Trophoblast cell (in vitro differentiated cells and primary cell): Measurements from ENCODE around the gene PLCE1.
"Not testable (repeated sequence)": the region's sequence is repeated elsewhere in the genome, so short reads cannot be mapped to it uniquely, and the experiment has no call there.

ENCODE experiments used
- DNase-seq, 2 donors: peaks; one replicate each; pipeline ENCODE4 v3.0.0-alpha.2; 2016
- H2AFZ ChIP-seq: 2 replicates; pipeline ENCODE4 v1.6.1; 2013; ENCODE audit warnings: low read length, moderate library complexity, mild to moderate bottlenecking; ENCODE audit not compliant: insufficient read depth, poor library complexity
- H2AK5ac ChIP-seq: 2 replicates; pipeline ENCODE4 v1.6.1; 2013; ENCODE audit warnings: mild to moderate bottlenecking, low read length
- H2BK120ac ChIP-seq: 2 replicates; pipeline ENCODE4 v1.6.1; 2013; ENCODE audit warnings: low read length, mild to moderate bottlenecking, moderate library complexity; ENCODE audit not compliant: insufficient read depth, poor library complexity
- H2BK12ac ChIP-seq: 2 replicates; pipeline ENCODE4 v1.6.1; 2013; ENCODE audit warnings: mild to moderate bottlenecking, low read length, moderate library complexity
- H2BK5ac ChIP-seq: 2 replicates; pipeline ENCODE4 v1.6.1; 2013; ENCODE audit warnings: low read length, low read depth, moderate library complexity, mild to moderate bottlenecking; ENCODE audit not compliant: poor library complexity
- H3K14ac ChIP-seq: 2 replicates; pipeline ENCODE4 v1.6.1; 2013; ENCODE audit warnings: mild to moderate bottlenecking, low read length
- H3K18ac ChIP-seq: 2 replicates; pipeline ENCODE4 v1.6.1; 2013; ENCODE audit warnings: mild to moderate bottlenecking, low read length
- H3K23ac ChIP-seq: 2 replicates; pipeline ENCODE4 v1.6.1; 2013; ENCODE audit warnings: low read length
- H3K27ac ChIP-seq: 2 replicates; pipeline ENCODE4 v1.5.1; 2013; ENCODE audit warnings: low read depth, mild to moderate bottlenecking, inconsistent platforms, low read length, moderate library complexity
- H3K27me3 ChIP-seq: 2 replicates; pipeline ENCODE4 v1.6.1; 2013; ENCODE audit warnings: inconsistent platforms, mild to moderate bottlenecking, low read length, moderate library complexity; ENCODE audit not compliant: insufficient read depth
- H3K36me3 ChIP-seq, 2 experiments: 1 replicate in 1 of 2; 2 replicates in 1 of 2; pipeline ENCODE4 v1.6.1; 2013; ENCODE audit warnings: low read length in 2 of 2, mild to moderate bottlenecking in 2 of 2, moderate library complexity in 1 of 2; ENCODE audit not compliant: insufficient read depth in 2 of 2, control insufficient read depth in 1 of 2
- H3K4ac ChIP-seq: 2 replicates; pipeline ENCODE4 v1.6.1; 2013; ENCODE audit warnings: low read depth, mild to moderate bottlenecking, low read length, moderate library complexity
- H3K4me1 ChIP-seq, 2 experiments: 1 replicate in 1 of 2; 2 replicates in 1 of 2; pipeline ENCODE4 v1.6.1; 2013; ENCODE audit warnings: low read length in 2 of 2, mild to moderate bottlenecking in 2 of 2, moderate library complexity in 1 of 2; ENCODE audit not compliant: insufficient read depth in 2 of 2, control insufficient read depth in 1 of 2
- H3K4me2 ChIP-seq: 2 replicates; pipeline ENCODE4 v1.6.1; 2013; ENCODE audit warnings: inconsistent platforms, mild to moderate bottlenecking, low read length, moderate library complexity
- H3K4me3 ChIP-seq: 2 replicates; pipeline ENCODE4 v1.5.1; 2013; ENCODE audit warnings: mild to moderate bottlenecking, low read depth, low read length, inconsistent platforms
- H3K79me1 ChIP-seq: one replicate; pipeline ENCODE4 v1.6.1; 2013; ENCODE audit warnings: low read length
- H3K79me2 ChIP-seq: 2 replicates; pipeline ENCODE4 v1.6.1; 2013; ENCODE audit warnings: low read length, mild to moderate bottlenecking; ENCODE audit not compliant: control insufficient read depth, insufficient read depth, poor library complexity
- H3K9ac ChIP-seq: 2 replicates; pipeline ENCODE4 v1.6.1; 2013; ENCODE audit warnings: mild to moderate bottlenecking, low read length
- H3K9me3 ChIP-seq: 2 replicates; pipeline ENCODE4 v1.6.1; 2013; ENCODE audit warnings: low read depth, mild to moderate bottlenecking, control low read depth, inconsistent platforms, low read length; ENCODE audit not compliant: insufficient read depth
- H4K12ac ChIP-seq: 2 replicates; pipeline ENCODE4 v1.6.1; 2013; ENCODE audit warnings: low read depth, mild to moderate bottlenecking, low read length, moderate library complexity
- H4K8ac ChIP-seq: 2 replicates; pipeline ENCODE4 v1.6.1; 2013; ENCODE audit warnings: low read depth, mild to moderate bottlenecking, low read length, moderate library complexity
- H4K91ac ChIP-seq: one replicate; pipeline ENCODE4 v1.6.1; 2013; ENCODE audit warnings: low read depth, mild to moderate bottlenecking, low read length, moderate library complexity
- WGBS: extraction: QIAGEN DNeasy Blood & Tissue Kit; methylation state at CpG from one replicate; pipeline ENCODE4 v1.1.7; 2013; ENCODE audit warnings: missing lambda C conversion rate; ENCODE audit not compliant: insufficient read length, insufficient coverage; ENCODE audit errors: extremely low coverage; 5-methylcytosine and 5-hydroxymethylcytosine counted together

The PLCE1 gene

DNA sequence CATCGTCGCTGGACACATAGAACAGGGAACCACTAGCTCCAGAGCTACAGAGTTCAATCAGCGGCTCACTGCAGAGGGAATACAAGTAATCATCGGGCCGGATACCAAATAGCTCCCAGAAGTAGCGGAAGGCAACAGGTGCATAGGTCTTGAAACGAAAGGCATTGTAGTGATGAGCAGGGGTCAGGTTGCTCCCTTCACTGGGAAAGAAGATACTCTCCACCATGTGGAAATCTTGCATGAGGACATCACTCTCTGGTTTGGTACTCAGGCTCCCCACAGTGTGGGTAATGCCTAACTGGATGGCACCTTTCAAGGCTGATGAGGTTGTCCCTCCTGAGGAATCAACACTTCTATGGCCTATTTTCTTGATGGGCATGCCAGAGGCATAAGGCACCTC is 32.7 kb upstream of the PLCE1 start:
- not testable (repeated sequence) for H3K4me3 ChIP-seq, H3K9me3 ChIP-seq, DNase-seq, H3K27me3 ChIP-seq, H2BK120ac ChIP-seq, H3K4me2 ChIP-seq, H3K14ac ChIP-seq, H3K9ac ChIP-seq, H4K8ac ChIP-seq, H3K36me3 ChIP-seq, H3K79me1 ChIP-seq, H2AFZ ChIP-seq, H2AK5ac ChIP-seq, H3K23ac ChIP-seq, H2BK5ac ChIP-seq, H3K18ac ChIP-seq, H3K79me2 ChIP-seq, H3K4ac ChIP-seq, H4K91ac ChIP-seq, H4K12ac ChIP-seq, H2BK12ac ChIP-seq, H3K27ac ChIP-seq, H3K4me1 ChIP-seq
- no CpG with 5 or more reads among the region's 7 CpGs for WGBS

DNA sequence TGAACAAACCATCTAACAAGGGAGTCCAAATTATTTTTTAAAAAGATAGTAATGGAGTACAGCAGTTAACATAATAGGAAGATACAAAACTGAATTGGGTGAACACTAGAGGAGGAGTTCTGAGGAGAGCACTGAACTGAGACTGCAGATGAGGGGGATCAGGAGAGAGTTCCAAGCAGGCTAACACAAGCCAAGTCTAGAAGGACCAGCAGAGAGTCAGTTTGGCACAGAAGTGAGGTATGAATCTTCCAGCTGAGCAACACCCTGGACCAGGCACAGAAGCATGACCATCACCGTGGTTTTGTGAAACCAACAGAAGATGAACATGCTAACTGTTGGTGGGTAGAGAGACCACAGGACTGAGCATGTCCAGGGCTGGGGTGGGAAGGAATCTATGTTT is 30.8 kb upstream of the PLCE1 start:
- no peaks in the 10 kb centered on the region for H3K79me1 ChIP-seq
- H3K79me2 ChIP-seq = no peaks in the 10 kb centered on the region
- no peak overlapping the region for H4K8ac ChIP-seq
- H3K18ac ChIP-seq = no peak overlapping the region
- no peak overlapping the region for H2AK5ac ChIP-seq
- no peak overlapping the region for H3K14ac ChIP-seq
- H3K27me3 ChIP-seq = no peaks in the 10 kb centered on the region
- no peak overlapping the region for H4K91ac ChIP-seq
- H3K4me2 ChIP-seq = no peak overlapping the region
- DNase-seq = no peak
- no peaks in the 10 kb centered on the region for H3K4me1 ChIP-seq
- no peak overlapping the region for H3K9ac ChIP-seq
- H3K27ac ChIP-seq = no peak overlapping the region
- WGBS = no CpG with 5 or more reads among the region's 1 CpG
- H2BK12ac ChIP-seq = no peak overlapping the region
- no peak overlapping the region for H3K23ac ChIP-seq
- no peak overlapping the region for H2BK120ac ChIP-seq
- H3K9me3 ChIP-seq = no peaks in the 10 kb centered on the region
- H2AFZ ChIP-seq = no peak overlapping the region
- H3K4me3 ChIP-seq = no peak overlapping the region
- H4K12ac ChIP-seq = no peak overlapping the region
- no peak overlapping the region for H2BK5ac ChIP-seq
- no peak overlapping the region for H3K4ac ChIP-seq
- H3K36me3 ChIP-seq = peaks cover 0 to 2% of the 10 kb centered on the region in 2 experiments

DNA sequence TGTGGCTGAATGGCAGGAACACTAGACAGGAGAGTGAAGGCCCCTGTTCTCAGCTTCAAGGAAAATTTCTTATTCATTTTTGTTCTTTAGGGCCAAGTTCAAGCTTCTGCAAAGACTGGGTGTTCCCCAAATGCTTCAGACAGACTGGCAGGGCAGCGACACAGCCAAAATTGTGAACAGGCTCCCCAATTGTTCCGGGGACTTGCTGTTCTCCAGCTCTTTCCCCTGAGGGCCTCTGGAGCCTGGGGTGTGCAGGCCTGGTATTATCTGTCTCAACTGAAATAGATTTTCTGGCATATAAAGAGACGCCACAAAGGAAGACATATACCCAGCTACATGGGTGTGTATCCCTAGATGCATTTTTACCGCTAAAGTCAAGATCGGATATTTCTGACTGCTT is 30.3 kb upstream of the PLCE1 start:
- Histone ChIP-seq H3K4me3 (no peak overlapping the region), H2BK5ac (no peak overlapping the region), H3K27ac (no peak overlapping the region), H3K79me1 (no peaks in the 10 kb centered on the region), H2BK12ac (no peak overlapping the region), H4K91ac (no peak overlapping the region), H3K9ac (no peak overlapping the region), H3K14ac (no peak overlapping the region), H2BK120ac (no peak overlapping the region), H3K79me2 (no peaks in the 10 kb centered on the region), H3K18ac (no peak overlapping the region), H4K12ac (no peak overlapping the region), H3K36me3 (peaks cover 0 to 2% of the 10 kb centered on the region in 2 experiments), H3K27me3 (no peaks in the 10 kb centered on the region), H3K9me3 (no peaks in the 10 kb centered on the region), H3K4me2 (no peak overlapping the region), H2AFZ (no peak overlapping the region), H2AK5ac (no peak overlapping the region), H3K4ac (no peak overlapping the region), H3K23ac (no peak overlapping the region), H3K4me1 (no peaks in the 10 kb centered on the region), H4K8ac (no peak overlapping the region)
- no peak for DNase-seq
- no CpG with 5 or more reads among the region's 5 CpGs for WGBS

DNA sequence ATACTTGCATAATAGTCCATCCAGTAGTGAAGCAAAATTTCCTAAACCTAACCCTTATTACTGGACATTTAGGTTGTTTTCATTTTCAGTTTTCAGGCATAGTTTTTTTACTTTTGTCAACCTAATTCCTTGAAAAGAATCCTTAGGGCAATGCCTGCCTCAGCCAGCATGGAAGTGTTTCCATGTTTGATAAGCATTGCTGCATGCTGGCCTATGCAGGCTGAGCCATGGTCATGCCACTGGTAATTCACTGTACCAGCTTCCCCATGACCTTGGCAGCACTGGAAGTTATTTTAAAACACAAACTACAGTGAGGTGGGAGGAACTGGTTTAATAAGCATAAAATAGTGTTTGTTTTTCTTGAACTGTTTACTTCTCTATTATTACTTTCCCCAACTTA is 27.8 kb upstream of the PLCE1 start:
- Histone ChIP-seq H3K79me2 (no peaks in the 10 kb centered on the region), H2BK5ac (no peak overlapping the region), H3K18ac (no peak overlapping the region), H2AFZ (no peak overlapping the region), H4K8ac (no peak overlapping the region), H3K4me2 (no peak overlapping the region), H4K91ac (no peak overlapping the region), H3K79me1 (no peaks in the 10 kb centered on the region), H3K9me3 (peaks cover 3% of the 10 kb centered on the region), H3K27ac (no peak overlapping the region), H2AK5ac (no peak overlapping the region), H3K27me3 (no peaks in the 10 kb centered on the region), H2BK120ac (no peak overlapping the region), H4K12ac (no peak overlapping the region), H3K36me3 (no peaks in the 10 kb centered on the region), H2BK12ac (no peak overlapping the region), H3K14ac (no peak overlapping the region), H3K23ac (no peak overlapping the region), H3K9ac (no peak overlapping the region), H3K4me3 (no peak overlapping the region), H3K4me1 (no peaks in the 10 kb centered on the region), H3K4ac (no peak overlapping the region)
- DNase-seq = peak in 1 of 2 donors; percentile 50
